Activated B cell treated with CpG ODN at 0.5 μM for 24 hours (primary cell): ENCODE results near the gene HOXA2. TPM values are rescaled to one million over a fixed set of nuclear protein-coding genes. Genes with fewer than 3 reads are reported as not detected.

Source experiments
- ATAC-seq: fragments of 200-7000 bp; cut with Tn5 transposase; one replicate; pipeline ENCODE4 v1.10.0; 2021; ENCODE audit warnings: low read depth, mild to moderate bottlenecking, moderate library complexity
- CTCF ChIA-PET: fragments of 350-600 bp; sonication (Branson Sonifier 250); formaldehyde crosslinking; loops from one replicate; lab custom pipeline; 2021; ENCODE audit warnings: antibody characterized with exemption; lab: Charles Lee
- POLR2A ChIA-PET: fragments of 350-600 bp; sonication (Branson Sonifier 250); formaldehyde crosslinking; loops from one replicate; lab custom pipeline; 2021; ENCODE audit warnings: antibody characterized with exemption; lab: Charles Lee
- DNase-seq: peaks from one replicate; pipeline ENCODE4 v3.0.0; 2022
- H3K27ac Mint-ChIP-seq: one replicate; pipeline ENCODE4 v1.8.0; 2020; ENCODE audit warnings: mixed read lengths
- H3K27me3 Mint-ChIP-seq: one replicate; pipeline ENCODE4 v1.8.0; 2021; ENCODE audit warnings: mixed read lengths
- H3K36me3 Mint-ChIP-seq: one replicate; pipeline ENCODE4 v1.8.0; 2021; ENCODE audit warnings: low read depth, mixed read lengths
- H3K4me1 Mint-ChIP-seq: one replicate; pipeline ENCODE4 v1.8.0; 2021; ENCODE audit warnings: mixed read lengths
- H3K4me3 Mint-ChIP-seq: one replicate; pipeline ENCODE4 v1.8.0; 2020; ENCODE audit warnings: mild to moderate bottlenecking, mixed read lengths
- H3K9me3 Mint-ChIP-seq: one replicate; pipeline ENCODE4 v1.8.0; 2020; ENCODE audit warnings: mixed read lengths
- intact Hi-C: fragments of 100-400 bp; cut with micrococcal nuclease; formaldehyde crosslinking; loops from one replicate; pipeline ENCODE4 v1.15.1; 2024
- total RNA-seq: library from RNA; stranded (reverse); gene quantifications from 2 replicates; pipeline ENCODE4 v1.2.3, GENCODE V29; 2022
- TF ChIP-seq, protein P1 (sequence below): fragments of 200-600 bp; IDR thresholded peaks from one replicate; pipeline ENCODE4 v1.8.0; 2022; ENCODE audit warnings: antibody characterized with exemption, mild to moderate bottlenecking

HOXA2 gene
- total RNA-seq, 1 donor from 2014 or later, result not detected

DNA sequence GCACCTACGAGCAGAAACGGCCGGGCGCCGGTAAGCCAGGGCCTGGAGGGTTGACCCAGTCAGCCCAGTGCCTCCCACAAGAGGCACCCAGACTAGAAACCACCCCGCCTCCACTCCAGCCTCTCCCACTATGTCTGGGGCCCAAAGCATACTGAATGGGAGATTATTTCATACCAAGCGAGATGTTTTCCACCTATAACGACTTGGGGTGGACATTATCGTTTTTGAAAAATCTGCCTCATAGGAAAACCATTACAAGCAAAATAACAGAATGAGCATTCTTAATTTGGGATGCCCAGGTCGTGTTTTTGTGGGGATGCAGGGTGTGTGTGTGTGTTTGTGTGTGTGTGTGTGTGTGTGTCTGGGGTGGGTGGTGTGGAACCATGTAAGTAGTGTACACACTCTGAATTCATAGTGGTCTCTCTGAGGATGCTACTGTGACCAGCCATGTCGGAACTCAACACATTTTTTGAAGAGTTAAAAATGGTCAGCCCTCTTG lies 43.5 kb upstream of the HOXA2 start:
- TF ChIP-seq, protein P1, sequence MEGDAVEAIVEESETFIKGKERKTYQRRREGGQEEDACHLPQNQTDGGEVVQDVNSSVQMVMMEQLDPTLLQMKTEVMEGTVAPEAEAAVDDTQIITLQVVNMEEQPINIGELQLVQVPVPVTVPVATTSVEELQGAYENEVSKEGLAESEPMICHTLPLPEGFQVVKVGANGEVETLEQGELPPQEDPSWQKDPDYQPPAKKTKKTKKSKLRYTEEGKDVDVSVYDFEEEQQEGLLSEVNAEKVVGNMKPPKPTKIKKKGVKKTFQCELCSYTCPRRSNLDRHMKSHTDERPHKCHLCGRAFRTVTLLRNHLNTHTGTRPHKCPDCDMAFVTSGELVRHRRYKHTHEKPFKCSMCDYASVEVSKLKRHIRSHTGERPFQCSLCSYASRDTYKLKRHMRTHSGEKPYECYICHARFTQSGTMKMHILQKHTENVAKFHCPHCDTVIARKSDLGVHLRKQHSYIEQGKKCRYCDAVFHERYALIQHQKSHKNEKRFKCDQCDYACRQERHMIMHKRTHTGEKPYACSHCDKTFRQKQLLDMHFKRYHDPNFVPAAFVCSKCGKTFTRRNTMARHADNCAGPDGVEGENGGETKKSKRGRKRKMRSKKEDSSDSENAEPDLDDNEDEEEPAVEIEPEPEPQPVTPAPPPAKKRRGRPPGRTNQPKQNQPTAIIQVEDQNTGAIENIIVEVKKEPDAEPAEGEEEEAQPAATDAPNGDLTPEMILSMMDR, result no peak
- H3K9me3 Mint-ChIP-seq, result no peaks in the 10 kb centered on the region
- ATAC-seq, result no peak
- no peak for DNase-seq
- intact Hi-C loops, result no loop called here
- ChIA-PET CTCF (no interaction called here), POLR2A (no interaction called here)
- peaks cover 25% of the 10 kb centered on the region for H3K4me1 Mint-ChIP-seq
- H3K27me3 Mint-ChIP-seq, result peaks cover 50% of the 10 kb centered on the region
- H3K4me3 Mint-ChIP-seq, result no peak overlapping the region
- H3K27ac Mint-ChIP-seq, result no peak overlapping the region
- no peaks in the 10 kb centered on the region for H3K36me3 Mint-ChIP-seq

DNA sequence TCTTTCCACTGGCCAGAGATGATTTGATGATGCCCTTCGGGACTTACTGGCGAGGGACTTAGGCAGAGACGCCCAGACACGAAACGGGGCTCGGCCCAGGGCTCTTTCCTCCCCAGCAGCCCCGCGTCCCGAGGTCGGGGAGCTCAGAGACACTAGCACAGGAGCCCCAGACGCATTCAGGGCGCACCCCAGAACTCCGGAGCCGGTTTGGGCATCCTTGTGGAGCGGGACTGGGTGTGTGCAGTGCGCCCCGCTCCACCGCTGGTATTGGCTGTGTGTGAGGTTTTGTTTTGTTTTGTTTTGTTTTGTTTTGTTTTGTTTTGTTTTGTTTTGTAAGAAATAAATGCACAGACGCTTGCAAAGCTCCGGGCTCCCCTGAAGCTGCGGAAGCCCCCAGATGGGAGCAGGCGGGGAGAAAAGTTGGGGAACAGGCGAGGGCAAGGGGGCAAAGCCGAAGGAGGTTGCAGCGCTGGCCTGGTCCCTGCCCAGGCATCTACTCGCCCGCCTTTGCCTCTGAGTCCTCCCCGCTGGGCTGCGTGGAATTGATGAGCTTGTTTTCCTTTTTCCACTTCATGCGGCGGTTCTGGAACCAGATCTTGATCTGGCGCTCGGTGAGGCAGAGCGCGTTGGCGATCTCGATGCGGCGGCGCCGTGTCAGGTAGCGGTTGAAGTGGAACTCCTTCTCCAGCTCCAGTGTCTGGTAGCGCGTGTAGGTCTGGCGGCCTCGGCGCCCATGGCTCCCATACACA lies 42.9 kb upstream of the HOXA2 start:
- H3K4me3 Mint-ChIP-seq, result no peak overlapping the region
- intact Hi-C loops, result no loop called here
- peaks cover 52% of the 10 kb centered on the region for H3K27me3 Mint-ChIP-seq
- peaks cover 20% of the 10 kb centered on the region for H3K4me1 Mint-ChIP-seq
- POLR2A ChIA-PET, result no interaction called here
- no peak overlapping the region for H3K27ac Mint-ChIP-seq
- ATAC-seq (no peak), DNase-seq (no peak)
- CTCF ChIA-PET, result no interaction called here
- no peaks in the 10 kb centered on the region for H3K9me3 Mint-ChIP-seq
- no peaks in the 10 kb centered on the region for H3K36me3 Mint-ChIP-seq
- TF ChIP-seq, protein P1, result no peak

DNA sequence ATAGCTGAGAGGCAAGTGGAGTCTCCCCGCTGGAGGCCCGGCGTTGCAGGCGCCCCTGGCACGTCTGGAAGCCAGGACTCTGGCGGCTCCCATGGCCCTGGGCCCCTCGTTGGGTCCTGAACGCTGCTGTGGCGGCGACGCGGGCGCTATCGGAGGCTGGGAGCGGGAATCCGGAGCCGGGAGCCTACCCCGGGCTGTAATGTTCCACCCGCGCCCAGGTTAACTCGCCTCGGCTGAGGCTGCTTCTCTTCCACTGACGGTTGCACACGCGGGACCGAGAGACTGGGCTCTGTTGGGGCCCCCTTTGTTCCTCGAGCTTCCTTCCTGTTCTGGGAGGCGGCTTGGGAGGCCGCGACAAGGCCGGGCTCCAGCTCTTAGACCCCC lies 42.3 kb upstream of the HOXA2 start:
- DNase-seq (no peak), ATAC-seq (no peak)
- TF ChIP-seq, protein P1, result no peak
- no peaks in the 10 kb centered on the region for H3K36me3 Mint-ChIP-seq
- ChIA-PET POLR2A (no interaction called here), CTCF (interaction anchor here (1.4 kb wide), 1 partner anchor 287 kb away, joined by 3 read pairs; no protein-coding TSS in a partner anchor)
- H3K4me1 Mint-ChIP-seq, result peaks cover 19% of the 10 kb centered on the region
- no peak overlapping the region for H3K27ac Mint-ChIP-seq
- intact Hi-C loops, result no loop called here
- H3K9me3 Mint-ChIP-seq, result no peaks in the 10 kb centered on the region
- H3K4me3 Mint-ChIP-seq, result no peak overlapping the region
- H3K27me3 Mint-ChIP-seq, result peaks cover 53% of the 10 kb centered on the region

DNA sequence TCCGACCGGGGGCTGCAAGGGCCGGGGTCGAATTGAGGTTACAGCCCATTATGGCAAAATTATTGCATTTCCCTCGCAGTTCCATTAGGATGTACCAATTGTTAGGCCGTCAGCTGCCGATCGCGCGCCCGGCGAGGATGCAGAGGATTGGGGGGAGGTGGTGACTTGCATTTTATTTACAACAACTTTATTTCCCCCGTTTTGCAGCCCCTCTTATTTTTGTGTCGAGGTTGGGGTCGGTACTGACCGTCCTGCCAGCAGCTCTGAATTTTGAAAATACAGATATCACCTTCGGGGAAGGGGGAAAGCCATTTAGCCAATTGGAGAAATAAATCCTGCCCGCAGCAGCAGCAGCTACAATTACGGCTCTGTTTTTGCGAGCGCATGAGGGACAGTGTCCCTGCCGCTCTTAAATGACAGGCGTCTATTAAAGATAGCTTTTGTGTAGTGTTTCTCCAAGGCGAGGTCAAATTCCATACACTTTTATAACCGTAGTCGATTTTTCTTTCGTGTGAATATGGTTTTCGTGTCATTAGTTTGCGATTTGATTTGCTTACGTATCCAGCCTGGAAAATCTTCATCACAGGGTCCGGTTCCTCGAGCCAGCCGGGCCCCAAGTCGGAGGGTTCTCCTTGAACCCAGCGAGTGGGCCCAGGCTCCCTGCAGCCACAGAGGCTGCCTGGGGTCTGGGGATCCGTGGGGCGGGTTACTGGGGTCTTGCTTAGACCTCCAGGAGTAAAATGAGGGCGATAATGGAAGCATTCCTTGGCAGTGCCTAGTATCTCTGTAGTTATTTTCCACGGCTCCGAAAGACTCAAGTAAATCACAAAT lies 41.7 kb upstream of the HOXA2 start:
- ATAC-seq (no peak), DNase-seq (no peak)
- Mint-ChIP-seq H3K27me3 (peaks cover 49% of the 10 kb centered on the region), H3K4me1 (peaks cover 19% of the 10 kb centered on the region), H3K4me3 (no peak overlapping the region), H3K36me3 (no peaks in the 10 kb centered on the region), H3K27ac (no peak overlapping the region), H3K9me3 (no peaks in the 10 kb centered on the region)
- TF ChIP-seq, protein P1, result no peak
- POLR2A ChIA-PET, result interaction anchor here (0.9 kb wide), 1 partner anchor 288 kb away, joined by 3 read pairs; no protein-coding TSS in a partner anchor
- intact Hi-C loops, result no loop called here
- CTCF ChIA-PET, result interaction anchor here (1.4 kb wide), 1 partner anchor 287 kb away, joined by 3 read pairs; no protein-coding TSS in a partner anchor
